Measurements from ENCODE around the gene FGG.

FGG gene

DNA sequence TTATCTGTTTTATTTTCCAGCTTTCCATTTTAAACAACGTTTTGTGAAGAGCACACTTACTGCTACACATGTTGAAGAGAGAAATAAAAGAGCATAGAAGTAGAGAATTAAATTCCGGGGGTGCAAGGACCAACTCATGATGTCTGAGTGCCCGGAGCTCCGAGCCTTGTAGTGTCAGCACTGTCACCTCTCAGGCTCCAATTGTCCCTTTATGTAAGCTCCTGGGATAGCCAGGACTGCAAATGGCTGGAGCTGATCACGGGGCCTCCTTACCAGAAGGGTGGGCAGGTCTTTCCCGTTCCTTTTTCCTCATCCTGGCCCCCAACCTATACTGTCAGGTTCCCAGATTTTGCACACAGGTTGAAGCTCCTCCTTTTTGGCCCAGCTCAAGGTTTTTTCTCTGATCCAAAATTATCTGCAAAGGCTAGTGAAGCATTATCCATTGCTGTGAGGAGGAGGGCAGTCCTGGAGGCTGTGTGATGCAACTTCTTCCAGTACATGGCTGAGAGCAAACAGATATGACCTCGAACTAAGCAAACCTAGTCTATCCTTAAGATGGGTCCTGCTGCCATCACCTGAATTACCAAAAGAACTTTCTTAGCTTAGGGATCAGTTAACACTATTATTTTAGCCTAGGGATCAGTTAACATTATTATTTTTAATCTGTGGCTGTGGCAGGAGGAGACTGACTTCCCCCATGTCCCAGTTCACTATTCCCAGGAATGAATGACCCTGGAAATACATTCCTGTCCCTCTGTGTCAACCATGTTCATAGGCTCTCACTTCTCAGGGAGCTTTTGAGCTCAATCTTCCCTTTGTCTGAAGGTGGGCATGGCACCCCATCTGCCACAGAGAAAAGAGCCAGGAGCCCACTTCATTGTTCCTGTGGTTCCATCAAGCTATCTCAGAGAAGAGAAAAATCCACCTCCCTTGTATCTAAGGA lies at the start of gene FGG:
TSS of gene FGG (minus strand) at position 185 of the 943 bp plus-strand sequence. CDS start at position 138, 47 bp downstream.
- no peak for DNase-seq (ENCODE audit: low spot score)

DNA sequence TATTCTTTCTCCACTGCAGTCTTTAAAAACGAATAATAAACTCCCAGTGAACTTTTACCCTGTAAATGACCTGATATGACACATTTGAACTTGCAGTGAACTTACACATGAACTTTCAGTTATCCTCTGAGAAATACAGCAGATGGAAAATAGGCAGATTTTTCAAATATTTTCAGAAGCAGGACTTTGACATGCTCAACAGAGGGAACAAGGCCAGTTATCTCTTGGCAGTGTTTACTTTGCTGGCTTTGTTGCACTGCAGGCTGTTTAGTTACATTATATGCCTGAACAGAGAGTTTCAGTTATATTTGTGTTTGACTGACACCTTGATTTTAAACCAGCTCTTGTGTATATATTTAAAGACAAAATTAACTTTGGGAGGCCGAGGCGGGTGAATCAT lies 47.6 kb upstream of the FGG start:
- DNase-seq (ENCODE audit: low spot score) = peak; percentile 59

DNA sequence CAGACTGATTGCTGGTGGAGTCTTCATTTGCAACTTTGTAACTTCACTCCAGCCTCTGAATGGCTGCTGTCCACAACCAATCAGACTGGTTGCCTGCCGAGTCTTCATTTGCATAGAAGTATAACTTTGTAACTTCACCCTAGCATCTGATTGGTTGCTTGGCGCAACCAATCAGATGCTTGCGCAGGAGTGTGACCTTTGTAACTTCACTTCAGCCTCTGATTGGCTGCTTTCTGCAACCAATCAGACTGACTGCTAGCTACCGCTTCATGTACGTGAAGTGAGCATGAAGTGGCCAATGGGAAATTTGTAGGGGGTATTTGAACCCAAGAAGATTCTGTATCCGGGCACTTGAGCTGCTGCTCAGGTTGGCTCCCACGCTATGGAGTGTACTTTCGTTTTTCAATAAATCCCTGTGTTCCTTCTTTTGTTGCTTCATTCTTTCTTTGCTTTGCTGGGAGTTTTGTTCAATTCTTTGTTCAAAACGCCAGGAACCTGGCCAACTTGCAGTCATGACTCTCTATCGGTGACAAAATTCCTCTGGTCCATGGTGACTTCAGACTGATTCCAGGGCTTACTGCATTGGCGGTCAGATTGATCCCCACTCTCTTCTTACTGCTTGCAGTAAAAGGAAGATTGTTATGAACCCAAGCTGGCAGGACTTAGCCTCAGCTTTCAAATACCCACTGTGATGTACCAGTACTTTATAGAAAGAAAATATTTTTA lies 46.4 kb upstream of the FGG start:
- DNase-seq (ENCODE audit: low spot score) = no peak

DNA sequence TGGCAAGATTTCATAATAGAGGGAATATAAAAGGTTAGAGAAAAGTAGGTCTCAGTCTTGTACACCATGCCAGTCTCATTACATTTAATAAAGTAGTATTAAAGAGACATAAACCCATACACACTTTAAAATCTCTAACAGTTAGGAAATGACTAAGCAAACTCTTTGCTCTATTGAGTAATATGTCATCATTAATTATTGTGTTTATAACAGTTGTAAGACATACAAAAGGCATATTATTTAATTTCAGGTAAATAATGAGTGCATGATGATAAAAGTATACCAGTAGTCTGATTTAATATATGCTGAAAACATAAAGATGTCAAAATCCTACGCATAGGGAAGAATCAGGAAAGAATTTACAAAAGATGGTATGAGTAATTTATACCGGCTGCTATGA lies 31.0 kb upstream of the FGG start:
- peak; percentile 28 for DNase-seq (ENCODE audit: low spot score)

DNA sequence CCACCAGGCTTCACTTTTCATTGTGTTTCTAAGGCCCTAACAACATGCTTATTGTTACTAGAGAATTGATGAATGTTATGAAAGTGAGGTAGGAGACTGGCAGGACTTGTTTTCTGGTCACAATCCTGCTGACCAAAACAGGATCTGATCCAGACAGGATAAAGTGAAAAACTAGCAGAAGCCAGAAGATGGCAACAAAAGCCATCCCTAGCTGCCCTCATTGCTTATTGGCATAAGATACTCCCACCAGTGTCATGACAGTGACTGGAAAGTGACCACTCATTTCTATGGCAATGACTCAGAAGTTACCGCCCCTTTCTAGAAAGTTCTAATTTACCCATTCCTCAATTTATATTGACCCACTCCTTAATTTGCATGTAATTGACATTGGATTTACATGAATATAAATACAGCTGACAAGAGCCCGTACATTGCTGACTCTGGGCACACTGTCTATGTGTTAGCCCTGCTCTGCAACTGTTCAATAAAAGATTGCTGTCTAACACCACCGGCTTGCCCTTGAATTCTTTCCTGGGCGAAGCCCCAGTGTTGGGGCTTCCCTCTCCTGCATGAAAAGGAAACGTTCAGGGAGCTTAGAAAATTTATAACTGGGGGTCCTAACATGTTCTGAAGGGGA lies 30.0 kb upstream of the FGG start:
- peak; percentile 35 for DNase-seq (ENCODE audit: low spot score)

DNA sequence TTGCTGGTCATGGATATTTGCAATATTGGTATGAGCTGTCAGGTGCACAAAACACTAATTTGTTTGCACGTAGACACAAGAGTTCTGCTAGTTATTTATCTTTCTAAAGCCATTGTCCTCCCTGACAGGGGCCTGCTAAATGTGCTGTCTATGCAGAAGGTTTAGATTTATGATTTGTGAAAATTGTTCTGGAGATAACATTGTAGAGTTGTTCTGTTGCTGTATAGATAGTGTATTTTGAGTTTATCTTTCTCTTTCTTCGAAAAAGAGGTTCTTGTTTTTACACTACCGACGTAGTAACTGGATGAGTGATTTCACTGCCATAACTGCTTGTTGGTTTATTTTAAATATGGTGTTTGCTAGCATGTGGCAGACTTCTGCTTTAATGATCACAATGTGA lies 28.5 kb upstream of the FGG start:
- DNase-seq (ENCODE audit: low spot score) = no peak

DNA sequence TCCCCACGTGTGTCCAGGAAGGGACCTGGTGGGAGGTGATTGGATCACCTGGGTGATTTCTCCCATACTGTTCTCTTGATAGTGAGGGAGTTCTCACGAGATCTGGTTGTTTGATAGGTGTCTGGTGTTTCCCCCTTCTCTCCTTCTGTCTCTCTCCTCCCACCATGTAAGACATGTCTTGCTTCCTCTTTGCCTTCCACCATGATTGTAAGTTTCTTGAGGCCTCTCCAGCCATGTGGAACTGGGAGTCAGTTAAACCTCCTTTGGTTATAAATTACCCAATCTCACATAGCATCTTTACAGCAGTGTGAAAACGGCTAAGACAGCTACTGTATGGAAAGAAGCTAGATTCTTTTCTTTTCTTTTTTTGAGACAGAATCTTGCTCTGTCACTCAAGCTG lies 21.6 kb upstream of the FGG start:
- DNase-seq (ENCODE audit: low spot score) = no peak

DNA sequence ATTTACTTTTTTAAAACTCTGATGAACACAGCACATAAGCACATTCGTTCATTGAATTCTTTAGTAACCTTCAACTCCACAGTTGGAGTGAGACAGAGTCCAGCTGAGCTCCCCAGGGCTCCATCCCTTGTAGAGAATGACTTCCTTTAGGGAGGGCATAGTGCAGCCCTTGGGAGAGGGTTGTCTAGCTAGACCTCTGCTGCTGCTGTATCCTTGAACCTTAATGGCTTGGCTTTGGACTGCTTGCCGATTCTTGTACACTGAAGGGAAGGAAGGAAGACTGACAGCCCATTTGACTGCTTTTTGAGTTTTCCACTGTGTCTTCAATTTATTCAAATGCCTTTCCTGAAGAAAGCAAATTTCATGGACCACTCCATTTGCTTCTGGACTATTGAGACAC lies 19.4 kb upstream of the FGG start:
- no peak for DNase-seq (ENCODE audit: low spot score)

DNA sequence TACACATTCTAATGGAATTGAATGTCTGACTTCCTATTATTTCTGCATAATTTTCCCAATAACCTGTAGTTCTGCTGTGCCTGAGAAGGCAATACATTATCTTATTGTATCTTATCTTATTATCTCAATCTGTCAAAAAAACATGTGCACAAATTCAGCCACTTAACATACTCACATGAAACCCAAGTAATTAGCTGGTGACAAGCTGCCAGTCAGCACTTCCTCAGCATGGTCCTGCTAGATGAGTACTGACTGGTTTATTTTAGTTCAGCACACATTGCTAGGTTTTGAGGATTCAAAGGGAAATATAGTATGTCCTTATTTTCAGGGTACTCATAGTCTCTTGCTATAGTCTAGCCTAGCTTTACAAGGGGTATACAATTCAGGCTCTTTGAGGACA lies 17.9 kb upstream of the FGG start:
- DNase-seq (ENCODE audit: low spot score) = no peak

DNA sequence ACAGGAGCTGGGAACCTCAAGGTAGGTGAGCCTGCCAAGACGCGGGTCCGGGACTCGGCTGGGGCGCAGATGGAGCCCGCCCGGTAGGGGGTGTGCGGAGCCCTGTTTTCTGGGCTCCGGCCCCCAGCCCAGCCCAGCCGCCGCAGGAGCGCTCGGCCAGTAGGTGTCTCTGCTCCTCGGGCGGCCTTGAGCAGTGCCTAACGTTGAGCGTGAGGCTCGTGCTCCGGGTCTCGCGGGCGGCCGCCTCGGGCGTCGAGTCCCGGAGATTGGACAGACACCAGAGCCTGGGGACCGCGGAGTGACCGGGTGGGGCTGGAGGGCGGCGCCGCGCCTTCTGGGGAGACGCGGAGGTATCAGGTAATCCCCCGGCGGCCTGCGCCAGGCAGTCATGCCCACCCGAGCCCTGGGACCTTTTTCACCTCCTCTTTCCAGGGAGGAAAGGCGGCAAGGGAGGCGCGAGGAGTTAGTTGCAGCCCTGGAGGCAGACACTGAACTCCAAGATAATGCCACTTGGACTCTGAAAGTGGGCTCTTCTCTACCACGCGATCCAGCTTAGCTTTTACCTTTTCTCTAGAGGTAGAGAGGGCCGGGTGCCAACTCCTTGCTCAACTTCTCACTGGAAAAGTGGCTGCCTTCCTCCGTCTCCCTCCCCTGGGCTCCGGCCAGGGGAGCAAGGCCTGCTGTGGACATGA lies 14.5 kb upstream of the FGG start:
- no peak for DNase-seq (ENCODE audit: low spot score)

DNA sequence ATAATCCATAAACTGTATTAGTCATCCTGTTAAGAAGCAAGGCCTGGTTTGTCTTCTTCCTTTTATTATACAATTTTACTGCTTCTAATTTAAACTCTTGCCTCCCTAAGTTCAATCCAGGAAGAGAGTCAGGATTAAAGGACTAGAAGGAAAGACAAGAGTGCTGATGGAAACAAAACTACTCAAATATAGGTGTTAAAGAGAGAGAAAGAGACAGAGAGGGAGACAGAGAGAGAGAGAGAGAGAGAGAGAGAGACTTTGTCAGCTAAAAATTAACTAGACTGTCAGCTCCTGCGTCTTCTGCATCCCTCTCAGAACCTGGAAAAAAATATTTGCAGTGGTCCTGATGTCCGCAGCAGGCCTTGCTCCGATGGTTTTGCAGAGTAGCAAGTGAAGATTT lies 13.5 kb upstream of the FGG start:
- no peak for DNase-seq (ENCODE audit: low spot score)

DNA sequence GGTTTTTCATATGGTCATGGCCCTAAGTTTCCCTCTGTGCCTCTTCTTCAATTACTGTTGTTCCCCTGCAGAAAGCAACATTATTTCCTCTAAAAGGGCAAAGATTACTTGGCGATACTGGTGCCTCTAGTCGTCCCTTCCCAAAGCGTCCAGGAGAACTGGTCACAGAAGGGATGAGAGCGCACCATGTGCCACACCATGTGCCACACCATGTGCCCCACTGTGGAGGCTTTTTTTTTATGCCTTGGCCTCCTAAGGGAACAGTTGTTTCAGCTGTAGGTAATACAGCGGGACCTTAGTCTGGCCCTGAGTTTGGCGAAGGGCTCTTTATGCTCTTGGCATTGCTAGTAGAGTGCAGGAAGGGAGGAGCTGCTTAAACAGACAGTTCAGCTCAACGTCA lies 11.5 kb upstream of the FGG start:
- DNase-seq (ENCODE audit: low spot score) = no peak

DNA sequence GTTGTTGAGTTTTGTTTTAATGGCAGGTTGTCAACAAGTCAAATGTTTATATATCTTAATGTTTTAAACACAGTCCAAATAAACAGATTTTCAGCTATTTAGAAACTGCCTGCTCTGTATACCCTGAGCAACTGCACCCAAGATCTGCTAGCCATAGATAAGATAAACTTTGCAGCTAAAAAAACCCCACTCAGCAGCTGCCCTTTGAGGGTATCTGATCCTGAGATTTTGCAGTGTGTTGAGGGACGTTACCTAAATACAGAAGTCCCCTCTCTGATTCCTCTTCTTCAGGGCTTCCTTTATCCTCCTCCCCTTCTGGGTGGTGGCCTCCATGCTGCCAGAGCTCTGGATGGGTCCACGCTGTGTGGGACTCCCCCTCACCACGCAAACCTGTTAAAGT lies 11.0 kb upstream of the FGG start:
- no peak for DNase-seq (ENCODE audit: low spot score)

DNA sequence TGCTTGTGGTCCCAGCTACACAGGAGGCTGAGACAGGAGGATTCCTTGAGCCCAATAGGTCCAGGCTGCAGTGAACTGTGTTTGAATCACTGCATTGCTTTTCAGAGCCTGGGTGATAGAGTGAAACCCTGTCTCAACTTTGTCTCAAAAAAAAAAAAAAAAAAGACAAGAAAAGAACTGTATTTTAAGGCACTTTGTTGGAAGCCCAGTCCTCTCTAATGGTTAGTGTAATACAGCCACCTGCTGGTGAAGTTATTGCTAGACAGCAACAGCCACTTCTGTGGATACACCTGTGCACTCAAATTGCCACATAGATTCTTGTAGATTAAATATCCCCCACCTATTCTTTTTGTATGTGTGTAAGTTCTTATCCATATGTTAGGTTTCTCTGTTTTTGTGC lies 10.1 kb upstream of the FGG start:
- peak; percentile 88 for DNase-seq (ENCODE audit: low spot score)

DNA sequence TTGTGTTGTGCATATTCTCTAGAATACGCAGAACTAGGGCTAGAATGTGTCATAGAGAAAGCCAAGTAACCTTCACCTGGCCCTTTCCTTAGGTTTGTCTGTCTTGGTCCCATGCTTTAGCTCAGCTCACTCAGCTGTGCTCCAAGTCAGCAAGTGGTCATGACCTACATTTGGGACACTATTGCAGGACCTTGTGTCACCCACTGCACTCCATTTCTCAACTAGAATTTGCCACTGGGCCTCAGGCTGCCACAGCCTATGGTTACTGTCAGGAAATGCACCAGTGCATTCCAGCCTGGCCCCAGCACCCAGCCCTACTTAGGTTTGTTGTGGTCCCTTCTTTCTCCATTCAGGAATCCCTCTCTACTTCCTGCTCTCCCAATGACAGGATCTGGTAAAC lies 7.7 kb upstream of the FGG start:
- DNase-seq (ENCODE audit: low spot score) = no peak

DNA sequence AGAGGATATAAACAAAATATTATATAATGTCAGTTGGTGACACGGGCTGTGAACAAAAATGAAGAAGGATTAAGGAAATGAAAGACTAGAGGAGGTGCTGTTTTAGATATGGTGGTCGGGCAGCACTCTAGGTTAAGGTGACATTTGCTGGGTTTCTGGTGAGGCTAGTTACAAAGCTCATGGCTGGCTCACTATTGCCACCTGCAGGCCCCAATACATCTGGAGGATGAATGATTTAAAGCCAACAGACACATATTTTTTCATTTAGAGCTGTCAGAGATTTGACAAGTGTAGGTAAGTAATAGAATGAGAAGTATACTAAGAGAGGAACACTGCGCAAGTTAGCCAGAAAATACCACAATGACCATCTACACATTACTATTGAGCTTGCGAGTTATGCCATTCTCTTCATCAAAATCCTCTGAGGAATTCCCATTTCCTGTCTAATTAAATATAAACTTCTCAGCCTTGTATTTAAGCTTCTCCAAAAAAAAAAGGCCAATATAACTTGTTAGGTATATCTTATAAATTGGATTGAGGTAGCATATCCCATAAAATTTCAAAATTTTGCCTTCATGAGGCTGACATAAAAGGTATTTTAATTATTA lies 6.4 kb upstream of the FGG start:
- peak; percentile 75 for DNase-seq (ENCODE audit: low spot score)

DNA sequence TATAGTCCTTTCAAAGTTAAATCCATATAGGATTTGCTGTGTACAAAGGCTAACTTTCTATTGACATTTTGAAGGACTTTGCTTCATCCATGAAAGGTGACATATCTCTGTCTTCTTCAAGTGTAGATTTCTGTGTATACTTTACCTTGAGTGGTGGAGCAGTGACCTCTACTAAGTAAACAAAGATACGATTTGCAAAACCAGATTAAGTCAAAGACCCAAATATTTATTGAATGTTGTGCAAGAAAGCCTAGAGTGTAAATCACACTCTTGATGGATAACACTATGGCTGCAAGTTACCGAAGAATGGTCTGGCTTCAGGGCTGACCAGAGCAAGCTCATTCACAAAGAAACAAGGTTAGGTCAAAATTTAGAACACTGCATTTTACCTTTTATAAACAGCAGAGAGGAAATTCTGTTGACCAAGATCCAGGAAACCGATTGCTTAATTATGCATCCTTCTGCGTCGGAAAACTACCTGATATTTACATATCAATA lies 5.4 kb upstream of the FGG start:
- DNase-seq (ENCODE audit: low spot score) = no peak

DNA sequence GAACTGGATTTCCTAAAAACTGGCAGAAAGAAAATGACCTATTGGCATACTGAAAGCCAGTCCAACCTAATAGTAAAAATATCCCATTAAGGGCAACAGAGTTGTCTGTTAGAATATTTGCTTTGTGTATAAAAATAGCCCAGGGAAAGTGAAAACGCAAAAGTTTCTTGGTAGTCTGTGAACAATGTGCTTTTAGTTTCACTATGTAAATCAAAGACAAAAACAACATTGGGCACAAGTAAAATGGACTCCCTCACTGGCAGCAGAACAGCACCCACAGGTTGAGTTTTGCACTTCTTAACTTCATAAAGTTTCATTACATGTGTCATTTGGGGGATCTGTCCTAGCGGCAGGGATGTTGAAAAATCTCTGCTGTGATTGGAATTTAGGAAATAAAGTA lies 4.3 kb upstream of the FGG start:
- DNase-seq (ENCODE audit: low spot score) = peak; percentile 25

DNA sequence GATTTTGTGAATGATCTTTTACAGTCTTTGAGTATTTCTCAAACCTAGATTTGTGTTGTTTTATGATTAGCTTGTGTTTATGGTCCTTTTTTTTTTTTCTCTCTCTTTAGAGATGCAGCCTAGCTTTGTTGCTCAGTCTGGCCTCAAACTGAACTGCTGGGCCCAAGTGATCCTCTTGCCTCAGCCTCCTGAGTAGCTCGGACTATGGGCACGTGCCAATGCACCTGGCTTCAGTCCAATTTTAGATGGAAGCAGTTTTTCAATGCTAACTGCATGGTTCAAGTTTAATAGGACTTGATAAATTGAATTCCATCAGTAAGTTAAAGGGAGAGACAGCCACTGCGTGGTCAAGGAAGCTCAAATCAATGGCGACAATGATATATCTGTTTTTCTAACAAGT lies 3.8 kb upstream of the FGG start:
- DNase-seq (ENCODE audit: low spot score) = no peak

DNA sequence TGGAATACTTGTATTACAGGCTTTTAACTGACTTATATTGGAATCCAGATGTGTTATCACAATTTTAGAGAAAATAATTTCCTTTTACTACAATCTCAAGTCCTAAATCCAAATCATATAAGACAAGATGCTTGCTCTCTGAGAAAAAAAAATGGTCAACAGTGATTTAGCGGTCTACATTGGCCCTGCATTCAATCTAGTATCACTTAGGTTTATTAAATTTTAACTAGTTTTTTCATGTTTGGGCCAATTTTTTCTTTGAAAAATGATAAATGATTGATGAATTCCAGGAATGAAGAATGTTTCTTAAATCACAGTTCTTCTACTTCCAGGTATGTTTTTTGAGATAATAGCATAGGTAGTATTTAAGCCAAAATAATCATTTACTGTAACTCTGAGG lies 2.8 kb upstream of the FGG start:
- no peak for DNase-seq (ENCODE audit: low spot score)

DNA sequence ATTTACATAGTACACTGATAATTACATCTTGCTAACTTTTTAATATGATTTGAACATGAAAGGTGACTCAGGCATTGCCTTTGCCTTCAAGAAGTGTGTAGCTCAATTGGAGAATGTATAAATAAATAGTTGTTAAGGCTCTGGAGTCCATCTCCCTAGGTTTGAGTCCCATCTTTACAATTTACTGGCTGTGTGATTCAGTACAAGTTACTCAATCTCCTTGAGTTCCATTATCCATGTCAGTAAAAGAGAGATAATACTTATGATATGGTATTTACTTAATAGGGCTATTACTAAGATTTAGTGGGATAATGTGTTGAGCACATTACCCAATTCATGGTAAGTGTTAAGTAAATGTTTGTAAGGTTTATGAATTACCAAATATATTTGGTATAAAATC lies 1.9 kb upstream of the FGG start:
- no peak for DNase-seq (ENCODE audit: low spot score)

DNA sequence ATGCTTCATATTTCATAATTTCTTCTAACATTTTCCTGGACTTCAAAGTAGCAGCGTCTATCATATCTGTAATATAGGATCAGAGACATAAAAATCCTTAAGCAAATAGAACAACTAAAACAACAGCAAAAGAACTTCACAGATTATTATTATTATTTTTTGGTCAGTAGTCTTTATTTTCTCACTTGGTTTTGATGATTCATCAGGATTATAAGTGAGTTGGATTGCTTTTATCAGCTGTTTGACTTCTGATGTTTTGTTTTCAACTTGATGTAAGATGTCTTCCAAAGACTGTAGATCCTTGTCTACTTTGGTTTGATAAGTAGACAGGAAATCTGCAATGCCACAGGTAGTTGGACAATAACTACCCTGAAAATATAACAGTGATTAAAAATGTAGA lies 623 bp downstream of the FGG start:
- DNase-seq (ENCODE audit: low spot score) = no peak

Data from COLO829 (cell line).